ENCODE measurements around the gene IGFBP7. TPM values are rescaled to one million over a fixed set of nuclear protein-coding genes. Genes with fewer than 3 reads are reported as not detected.

The IGFBP7 gene
- total and polyA plus RNA-seq, 12 donors, result 98.9 to 1,971 (median 554) TPM

GRCh38 chr4:57125996-57126395 is 15.8 kb upstream of the IGFBP7 start:
- H3K4me1 ChIP-seq (replicated peaks in 1 of 2), result no peaks in the 10 kb centered on the region
- no peaks in the 10 kb centered on the region for H3K36me3 ChIP-seq (replicated peaks in 1 of 2)
- H3K27me3 ChIP-seq, result no peaks in the 10 kb centered on the region
- H3K4me3 ChIP-seq, result no peak overlapping the region
- DNase-seq, result no peak
- no peaks in the 10 kb centered on the region for H3K9me3 ChIP-seq (replicated peaks in 1 of 3)
- intact Hi-C loops (cut with DNase I), result no loop called here
- H3K27ac ChIP-seq, result no peak overlapping the region
- TF ChIP-seq POLR2A (IDR thresholded peaks at IDR 0.05), result no peak
- no peak for TF ChIP-seq CTCF (IDR thresholded peaks at IDR 0.05)

GRCh38 chr4:57124145-57124544 is 14.0 kb upstream of the IGFBP7 start:
- H3K27ac ChIP-seq, result no peak overlapping the region
- no peak overlapping the region for H3K4me3 ChIP-seq
- DNase-seq, result no peak
- H3K27me3 ChIP-seq, result no peaks in the 10 kb centered on the region
- no peaks in the 10 kb centered on the region for H3K36me3 ChIP-seq (replicated peaks in 1 of 2)
- no peaks in the 10 kb centered on the region for H3K4me1 ChIP-seq (replicated peaks in 1 of 2)
- no peaks in the 10 kb centered on the region for H3K9me3 ChIP-seq (replicated peaks in 1 of 3)
- intact Hi-C loops (cut with DNase I), result no loop called here
- TF ChIP-seq CTCF (IDR thresholded peaks at IDR 0.05) (no peak), POLR2A (IDR thresholded peaks at IDR 0.05) (no peak)

GRCh38 chr4:57122959-57123358 is 12.8 kb upstream of the IGFBP7 start:
- Histone ChIP-seq H3K4me1 (replicated peaks in 1 of 2) (peaks cover 0 to 8% of the 10 kb centered on the region in 2 donors), H3K27me3 (no peaks in the 10 kb centered on the region), H3K27ac (no peak overlapping the region), H3K4me3 (no peak overlapping the region), H3K36me3 (replicated peaks in 1 of 2) (no peaks in the 10 kb centered on the region), H3K9me3 (replicated peaks in 1 of 3) (no peaks in the 10 kb centered on the region)
- TF ChIP-seq CTCF (IDR thresholded peaks at IDR 0.05) (no peak), POLR2A (IDR thresholded peaks at IDR 0.05) (no peak)
- DNase-seq, result no peak
- 56 to 75% (median 65%) methylated on average over 1 of the region's 1 CpG for WGBS, 4 donors
- intact Hi-C loops (cut with DNase I), result no loop called here

GRCh38 chr4:57119054-57119651 is 9.0 kb upstream of the IGFBP7 start:
- 52 to 67% (median 58%) methylated on average over 8 of the region's 8 CpGs for WGBS, 4 donors
- Histone ChIP-seq H3K9me3 (replicated peaks in 1 of 3) (no peaks in the 10 kb centered on the region), H3K36me3 (replicated peaks in 1 of 2) (no peaks in the 10 kb centered on the region), H3K4me3 (no peak overlapping the region), H3K27me3 (no peaks in the 10 kb centered on the region), H3K27ac (peak overlapping the region in 3 of 5 donors; percentile 36 to 75 (median 73)), H3K4me1 (replicated peaks in 1 of 2) (peaks cover 0 to 11% of the 10 kb centered on the region in 2 donors)
- intact Hi-C loops (cut with DNase I), result no loop called here
- TF ChIP-seq POLR2A (IDR thresholded peaks at IDR 0.05), result no peak
- no peak for TF ChIP-seq CTCF (IDR thresholded peaks at IDR 0.05)
- DNase-seq, result peak in 6 of 7 donors; percentile 37 to 78 (median 50)

Data from adrenal gland (tissue), 12 donors.